ENCODE measurements around the gene DCTN2.
"Not testable (repeated sequence)": the region's sequence is repeated elsewhere in the genome, so short reads cannot be mapped to it uniquely, and the experiment has no call there.

The DCTN2 gene

GRCh38 chr12:57513677-57514076 is 33.3 kb downstream of the DCTN2 start:
- not testable (repeated sequence) for DNase-seq

DNA sequence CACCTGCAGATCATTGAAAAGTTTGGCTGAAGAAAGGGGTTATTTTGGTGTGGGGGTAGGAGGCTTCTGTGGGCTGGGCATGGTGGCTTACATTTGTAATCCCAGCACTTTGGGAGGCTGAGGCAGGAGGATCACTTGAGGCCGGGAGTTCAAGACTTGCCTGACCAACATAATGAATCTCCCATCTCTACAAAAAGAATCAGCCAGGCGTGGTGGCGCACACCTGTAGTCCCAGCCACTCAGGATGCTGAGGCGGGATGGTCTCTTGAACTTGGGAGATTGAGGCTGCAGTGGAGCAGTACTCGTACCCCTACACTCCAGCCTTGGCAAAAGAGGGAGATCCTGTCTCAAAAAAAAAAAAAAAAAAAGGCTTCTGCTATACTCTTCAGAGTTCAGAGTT is 33.7 kb downstream of the DCTN2 start:
- DNase-seq: no peak

- no peak for DNase-seq
Observed at GRCh38 chr12:57512665-57513064, 34.3 kb downstream of the DCTN2 start.

- no peak for DNase-seq
Observed at GRCh38 chr12:57511588-57512325, 35.2 kb downstream of the DCTN2 start.

- DNase-seq: no peak
Observed at GRCh38 chr12:57511161-57511560, 35.8 kb downstream of the DCTN2 start.

- DNase-seq: not testable (repeated sequence)
Observed at GRCh38 chr12:57507796-57508195, 39.2 kb downstream of the DCTN2 start.

- DNase-seq: not testable (repeated sequence)
Observed at GRCh38 chr12:57506541-57506940, 40.5 kb downstream of the DCTN2 start.

- DNase-seq: not testable (repeated sequence)
Observed at GRCh38 chr12:57502311-57502969, 44.6 kb downstream of the DCTN2 start.

- DNase-seq: no peak
Observed at GRCh38 chr12:57500213-57500612, 46.8 kb downstream of the DCTN2 start.

- DNase-seq: no peak
Observed at GRCh38 chr12:57498571-57498970, 48.4 kb downstream of the DCTN2 start.

DNA sequence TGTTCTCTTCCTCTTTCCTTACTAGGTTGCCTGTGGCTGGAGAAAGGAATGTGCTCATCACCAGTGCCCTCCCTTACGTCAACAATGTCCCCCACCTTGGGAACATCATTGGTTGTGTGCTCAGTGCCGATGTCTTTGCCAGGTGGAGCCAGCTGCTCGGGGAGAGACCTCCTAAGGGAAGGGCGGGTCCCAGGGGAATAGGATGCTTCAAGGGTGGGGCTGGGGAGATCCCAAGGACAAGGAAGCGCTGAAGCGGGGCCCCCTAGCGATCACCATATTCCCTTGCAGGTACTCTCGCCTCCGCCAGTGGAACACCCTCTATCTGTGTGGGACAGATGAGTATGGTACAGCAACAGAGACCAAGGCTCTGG is 48.9 kb downstream of the DCTN2 start:
- DNase-seq: no peak

GRCh38 chr12:57497223-57498131 is 49.5 kb downstream of the DCTN2 start:
- DNase-seq: no peak

GRCh38 chr12:57496822-57497221 is 50.2 kb downstream of the DCTN2 start:
- no peak for DNase-seq

DNA sequence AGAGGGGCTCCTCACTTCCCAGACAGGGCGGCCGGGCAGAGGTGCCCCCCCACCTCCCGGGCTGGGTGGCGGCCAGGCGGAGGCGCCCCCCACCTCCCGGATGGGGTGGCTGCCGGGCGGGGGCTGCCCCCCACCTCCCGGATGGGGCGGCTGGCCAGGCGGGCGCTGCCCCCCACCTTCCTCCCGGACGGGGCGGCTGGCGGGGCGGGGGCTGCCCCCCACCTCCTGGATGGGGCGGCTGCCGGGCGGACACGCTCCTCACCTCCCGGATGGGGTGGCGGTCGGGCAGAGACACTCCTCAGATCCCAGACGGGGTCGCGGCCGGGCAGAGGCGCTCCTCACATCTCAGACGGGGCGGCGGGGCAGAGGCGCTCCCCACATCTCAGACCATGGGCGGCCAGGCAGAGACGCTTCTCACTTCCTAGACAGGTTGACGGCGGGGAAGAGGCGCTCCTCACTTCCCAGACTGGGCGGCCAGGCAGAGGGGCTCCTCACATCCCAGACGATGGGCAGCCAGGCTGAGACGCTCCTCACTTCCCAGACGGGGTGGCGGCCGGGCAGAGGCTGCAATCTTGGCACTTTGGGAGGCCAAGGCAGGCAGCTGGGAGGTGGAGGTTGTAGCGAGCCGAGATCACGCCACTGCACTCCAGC is 51.8 kb downstream of the DCTN2 start:
- not testable (repeated sequence) for DNase-seq

- DNase-seq: no peak
Observed at GRCh38 chr12:57491393-57492280, 55.4 kb downstream of the DCTN2 start.

DNA sequence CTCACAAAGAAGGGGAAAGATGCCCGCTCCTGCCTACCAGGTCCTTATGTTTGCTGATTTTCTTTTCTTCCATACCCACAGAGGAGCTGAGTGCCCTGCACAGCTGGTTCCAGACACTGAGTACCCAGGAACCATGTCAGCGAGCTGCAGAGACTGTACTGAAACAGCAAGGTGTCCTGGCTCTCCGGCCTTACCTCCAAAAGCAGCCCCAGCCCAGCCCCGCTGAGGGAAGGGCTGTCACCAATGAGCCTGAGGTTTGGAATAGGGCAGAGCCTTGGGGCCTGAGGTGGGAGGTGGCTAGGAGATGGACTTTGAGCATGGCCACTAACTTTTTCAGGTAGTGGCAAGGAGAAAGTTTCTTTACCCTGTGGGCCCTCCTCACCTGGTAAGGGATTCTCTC is 56.9 kb downstream of the DCTN2 start:
- DNase-seq: no peak

GRCh38 chr12:57489157-57489641 is 57.8 kb downstream of the DCTN2 start:
- DNase-seq: no peak

- no peak for DNase-seq
Observed at GRCh38 chr12:57488402-57489156, 58.4 kb downstream of the DCTN2 start.

- peak; percentile 94 for DNase-seq
Observed at GRCh38 chr12:57487597-57488401, 59.2 kb downstream of the DCTN2 start, which contains the start of gene MARS1. Gene MARS1 (plus strand): TSS chr12:57488068. CDS start chr12:57488091, 23 bp downstream.

- DNase-seq: no peak
Observed at GRCh38 chr12:57487055-57487596, 59.9 kb downstream of the DCTN2 start.

Measured in CD4-positive, alpha-beta T cell treated with Interleukin-15 for 1 hour (primary cell).